ENCODE results near the gene HOXA13.

GRCh38 chr7:27176524-27176845, 23.4 kb downstream of the HOXA13 start:
- TF ChIP-seq, protein P1, sequence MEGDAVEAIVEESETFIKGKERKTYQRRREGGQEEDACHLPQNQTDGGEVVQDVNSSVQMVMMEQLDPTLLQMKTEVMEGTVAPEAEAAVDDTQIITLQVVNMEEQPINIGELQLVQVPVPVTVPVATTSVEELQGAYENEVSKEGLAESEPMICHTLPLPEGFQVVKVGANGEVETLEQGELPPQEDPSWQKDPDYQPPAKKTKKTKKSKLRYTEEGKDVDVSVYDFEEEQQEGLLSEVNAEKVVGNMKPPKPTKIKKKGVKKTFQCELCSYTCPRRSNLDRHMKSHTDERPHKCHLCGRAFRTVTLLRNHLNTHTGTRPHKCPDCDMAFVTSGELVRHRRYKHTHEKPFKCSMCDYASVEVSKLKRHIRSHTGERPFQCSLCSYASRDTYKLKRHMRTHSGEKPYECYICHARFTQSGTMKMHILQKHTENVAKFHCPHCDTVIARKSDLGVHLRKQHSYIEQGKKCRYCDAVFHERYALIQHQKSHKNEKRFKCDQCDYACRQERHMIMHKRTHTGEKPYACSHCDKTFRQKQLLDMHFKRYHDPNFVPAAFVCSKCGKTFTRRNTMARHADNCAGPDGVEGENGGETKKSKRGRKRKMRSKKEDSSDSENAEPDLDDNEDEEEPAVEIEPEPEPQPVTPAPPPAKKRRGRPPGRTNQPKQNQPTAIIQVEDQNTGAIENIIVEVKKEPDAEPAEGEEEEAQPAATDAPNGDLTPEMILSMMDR (IDR thresholded peaks at IDR 0.05; ENCODE audit: poor library complexity): no peak
- TF ChIP-seq EZH2 (IDR thresholded peaks at IDR 0.05; ENCODE audit: borderline replicate concordance): no peak

Measured in hepatocyte (in vitro differentiated cells).